ENCODE results near the gene SGCD. TPM values are rescaled to one million over a fixed set of nuclear protein-coding genes. Genes with fewer than 3 reads are reported as not detected.

Gene SGCD
- total RNA-seq, 1 donor from 2014 or later = 7.5 TPM

DNA sequence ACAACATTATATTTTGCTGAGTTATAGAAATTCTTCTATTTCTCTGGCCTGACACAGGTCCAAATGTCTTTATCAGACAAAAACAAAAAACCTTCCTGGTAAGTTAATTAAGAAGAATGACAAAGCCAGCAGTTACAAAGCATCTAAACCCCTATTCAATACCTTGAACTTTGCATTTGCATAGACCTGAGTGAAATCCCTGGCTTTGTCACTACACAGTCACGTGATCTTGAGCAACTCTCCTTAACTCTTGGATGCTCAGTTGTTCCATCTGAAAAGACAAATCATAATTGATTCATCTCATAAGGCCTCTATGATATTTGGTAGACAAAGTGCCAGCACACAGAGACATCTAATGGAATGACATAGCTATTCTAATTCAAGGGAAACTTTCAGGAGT is 356.5 kb downstream of the SGCD start:
- no peaks in the 10 kb centered on the region for H3K36me3 ChIP-seq

DNA sequence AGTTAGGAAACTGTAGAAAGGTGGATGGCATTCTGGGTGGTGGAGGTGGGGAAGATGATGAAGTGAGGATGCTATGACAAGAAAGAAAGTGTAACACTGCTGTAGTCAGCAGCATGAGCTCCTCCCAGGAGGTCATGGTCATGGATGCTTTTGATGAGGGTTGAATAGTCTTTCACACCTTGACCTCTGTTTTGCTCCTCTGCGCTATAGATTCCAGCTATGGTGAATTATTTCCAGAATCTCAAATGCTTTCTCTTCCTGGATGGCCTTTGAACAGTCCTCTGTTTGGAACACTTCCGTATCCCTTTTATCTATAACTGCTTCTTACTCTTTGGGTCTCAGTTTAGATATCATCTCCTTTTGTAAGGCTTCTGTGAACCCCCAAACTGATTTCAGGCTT is 357.3 kb downstream of the SGCD start:
- no peak for ATAC-seq
- TF ChIP-seq, protein P1, sequence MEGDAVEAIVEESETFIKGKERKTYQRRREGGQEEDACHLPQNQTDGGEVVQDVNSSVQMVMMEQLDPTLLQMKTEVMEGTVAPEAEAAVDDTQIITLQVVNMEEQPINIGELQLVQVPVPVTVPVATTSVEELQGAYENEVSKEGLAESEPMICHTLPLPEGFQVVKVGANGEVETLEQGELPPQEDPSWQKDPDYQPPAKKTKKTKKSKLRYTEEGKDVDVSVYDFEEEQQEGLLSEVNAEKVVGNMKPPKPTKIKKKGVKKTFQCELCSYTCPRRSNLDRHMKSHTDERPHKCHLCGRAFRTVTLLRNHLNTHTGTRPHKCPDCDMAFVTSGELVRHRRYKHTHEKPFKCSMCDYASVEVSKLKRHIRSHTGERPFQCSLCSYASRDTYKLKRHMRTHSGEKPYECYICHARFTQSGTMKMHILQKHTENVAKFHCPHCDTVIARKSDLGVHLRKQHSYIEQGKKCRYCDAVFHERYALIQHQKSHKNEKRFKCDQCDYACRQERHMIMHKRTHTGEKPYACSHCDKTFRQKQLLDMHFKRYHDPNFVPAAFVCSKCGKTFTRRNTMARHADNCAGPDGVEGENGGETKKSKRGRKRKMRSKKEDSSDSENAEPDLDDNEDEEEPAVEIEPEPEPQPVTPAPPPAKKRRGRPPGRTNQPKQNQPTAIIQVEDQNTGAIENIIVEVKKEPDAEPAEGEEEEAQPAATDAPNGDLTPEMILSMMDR (IDR thresholded peaks at IDR 0.05) = no peak
- intact Hi-C loops (cut with DNase I) = no loop called here
- Histone ChIP-seq H3K27ac (no peak overlapping the region), H3K36me3 (no peaks in the 10 kb centered on the region), H3K27me3 (no peaks in the 10 kb centered on the region), H3K4me3 (no peak overlapping the region), H3K4me1 (no peaks in the 10 kb centered on the region), H3K9me3 (no peaks in the 10 kb centered on the region)
- no peak for DNase-seq

More for the DNA sequence above, 356.5 kb downstream of the SGCD start:
- Histone ChIP-seq H3K9me3 (no peaks in the 10 kb centered on the region), H3K27ac (no peak overlapping the region), H3K4me1 (no peaks in the 10 kb centered on the region), H3K4me3 (no peak overlapping the region), H3K27me3 (no peaks in the 10 kb centered on the region)
- no peak for ATAC-seq
- DNase-seq = no peak
- intact Hi-C loops (cut with DNase I) = no loop called here
- TF ChIP-seq, protein P1 (IDR thresholded peaks at IDR 0.05) = no peak

DNA sequence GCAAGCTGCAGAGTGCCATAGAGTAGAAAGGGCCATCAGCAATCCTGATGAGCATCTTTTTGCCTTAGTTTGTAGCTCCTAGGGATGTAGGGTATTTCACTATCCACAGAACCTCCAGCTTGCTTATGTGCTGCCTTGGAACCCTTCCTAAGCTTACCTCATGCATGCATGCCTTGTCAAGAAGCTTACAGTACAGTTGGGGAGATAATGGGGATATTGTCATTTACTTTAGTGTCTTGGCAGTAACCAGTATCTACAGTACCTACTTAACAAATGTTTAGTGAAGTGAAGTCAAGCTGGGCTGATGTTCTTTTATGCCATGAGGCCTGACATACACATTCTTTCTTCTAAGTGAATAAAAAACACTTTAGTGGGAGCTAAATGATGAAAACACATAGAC is 358.5 kb downstream of the SGCD start:
- Histone ChIP-seq H3K27ac (no peak overlapping the region), H3K4me1 (no peaks in the 10 kb centered on the region), H3K27me3 (no peaks in the 10 kb centered on the region), H3K36me3 (no peaks in the 10 kb centered on the region), H3K4me3 (no peak overlapping the region), H3K9me3 (no peaks in the 10 kb centered on the region)
- DNase-seq (no peak), ATAC-seq (no peak)
- TF ChIP-seq, protein P1 (IDR thresholded peaks at IDR 0.05) = no peak
- intact Hi-C loops (cut with DNase I) = no loop called here

DNA sequence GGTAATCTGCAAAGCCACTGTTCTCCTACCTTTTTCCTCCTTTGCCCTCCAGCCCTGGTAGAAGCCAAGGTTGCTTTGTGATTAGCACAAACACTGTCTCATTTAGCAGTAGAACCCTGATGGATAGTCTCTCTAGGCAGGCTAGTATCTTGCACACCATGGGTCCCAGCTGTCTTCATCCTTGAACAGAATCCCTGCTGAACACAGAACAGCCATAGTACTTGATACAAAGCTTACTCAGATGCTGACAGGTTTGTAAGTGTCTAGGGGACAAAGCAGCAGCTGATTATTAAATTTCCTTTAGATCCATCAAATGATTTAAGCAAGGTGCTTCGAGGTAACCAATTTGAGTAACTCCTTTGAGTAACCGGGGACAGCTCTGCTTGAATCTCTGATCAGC is 359.4 kb downstream of the SGCD start:
- no peak overlapping the region for H3K27ac ChIP-seq
- H3K9me3 ChIP-seq = no peaks in the 10 kb centered on the region
- no peak overlapping the region for H3K4me3 ChIP-seq
- H3K4me1 ChIP-seq = no peaks in the 10 kb centered on the region
- H3K36me3 ChIP-seq = no peaks in the 10 kb centered on the region
- DNase-seq (no peak), ATAC-seq (no peak)
- intact Hi-C loops (cut with DNase I) = no loop called here
- TF ChIP-seq, protein P1 (IDR thresholded peaks at IDR 0.05) = no peak
- no peaks in the 10 kb centered on the region for H3K27me3 ChIP-seq

DNA sequence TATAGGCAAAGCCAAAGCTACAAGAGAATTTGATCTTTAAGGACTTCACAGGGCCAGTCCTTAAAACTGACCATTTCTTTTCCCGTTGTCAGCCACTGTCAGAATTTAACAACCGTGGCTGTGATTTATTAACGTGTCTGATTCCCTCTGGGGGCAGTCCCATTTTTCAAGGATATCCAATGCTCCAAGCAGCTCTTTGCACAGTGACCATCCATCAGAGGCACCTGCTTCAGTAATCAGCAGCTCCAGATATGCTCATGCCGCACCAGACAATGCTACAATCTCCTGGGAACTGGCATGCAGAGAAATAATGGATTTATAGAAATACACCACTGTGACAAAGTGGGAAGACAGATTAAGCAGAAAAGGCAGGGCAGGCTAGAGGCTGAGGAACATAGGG is 359.8 kb downstream of the SGCD start:
- Histone ChIP-seq H3K9me3 (no peaks in the 10 kb centered on the region), H3K27ac (no peak overlapping the region), H3K36me3 (no peaks in the 10 kb centered on the region), H3K4me3 (no peak overlapping the region), H3K4me1 (no peaks in the 10 kb centered on the region), H3K27me3 (no peaks in the 10 kb centered on the region)
- TF ChIP-seq, protein P1 (IDR thresholded peaks at IDR 0.05) = no peak
- no peak for ATAC-seq
- intact Hi-C loops (cut with DNase I) = no loop called here
- no peak for DNase-seq

DNA sequence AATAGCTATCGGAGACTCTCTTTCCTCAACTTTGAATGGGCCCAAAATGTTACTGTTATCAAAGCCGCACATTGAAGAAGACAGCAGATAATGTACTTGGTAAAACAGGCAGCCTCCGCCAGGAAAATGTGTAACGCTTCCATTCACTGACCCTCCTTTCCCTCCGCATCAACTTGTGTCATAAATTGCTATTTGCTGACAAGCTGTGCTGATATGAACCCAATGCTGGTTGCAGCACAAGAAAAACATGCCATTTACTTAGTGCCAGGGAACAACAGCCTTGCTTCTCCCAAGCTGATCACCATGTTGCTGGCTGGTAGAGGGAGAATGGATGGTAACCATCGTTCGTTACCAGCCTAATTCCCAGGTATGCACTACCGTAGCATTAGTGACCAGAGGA is 360.6 kb downstream of the SGCD start:
- Histone ChIP-seq H3K4me3 (no peak overlapping the region), H3K4me1 (no peaks in the 10 kb centered on the region), H3K36me3 (no peaks in the 10 kb centered on the region), H3K9me3 (no peaks in the 10 kb centered on the region), H3K27me3 (no peaks in the 10 kb centered on the region), H3K27ac (no peak overlapping the region)
- TF ChIP-seq, protein P1 (IDR thresholded peaks at IDR 0.05) = no peak
- no peak for DNase-seq
- intact Hi-C loops (cut with DNase I) = no loop called here
- no peak for ATAC-seq

Data from upper lobe of right lung (tissue), 1 donor.